ENCODE data around the gene CREB5.

CREB5 gene

DNA sequence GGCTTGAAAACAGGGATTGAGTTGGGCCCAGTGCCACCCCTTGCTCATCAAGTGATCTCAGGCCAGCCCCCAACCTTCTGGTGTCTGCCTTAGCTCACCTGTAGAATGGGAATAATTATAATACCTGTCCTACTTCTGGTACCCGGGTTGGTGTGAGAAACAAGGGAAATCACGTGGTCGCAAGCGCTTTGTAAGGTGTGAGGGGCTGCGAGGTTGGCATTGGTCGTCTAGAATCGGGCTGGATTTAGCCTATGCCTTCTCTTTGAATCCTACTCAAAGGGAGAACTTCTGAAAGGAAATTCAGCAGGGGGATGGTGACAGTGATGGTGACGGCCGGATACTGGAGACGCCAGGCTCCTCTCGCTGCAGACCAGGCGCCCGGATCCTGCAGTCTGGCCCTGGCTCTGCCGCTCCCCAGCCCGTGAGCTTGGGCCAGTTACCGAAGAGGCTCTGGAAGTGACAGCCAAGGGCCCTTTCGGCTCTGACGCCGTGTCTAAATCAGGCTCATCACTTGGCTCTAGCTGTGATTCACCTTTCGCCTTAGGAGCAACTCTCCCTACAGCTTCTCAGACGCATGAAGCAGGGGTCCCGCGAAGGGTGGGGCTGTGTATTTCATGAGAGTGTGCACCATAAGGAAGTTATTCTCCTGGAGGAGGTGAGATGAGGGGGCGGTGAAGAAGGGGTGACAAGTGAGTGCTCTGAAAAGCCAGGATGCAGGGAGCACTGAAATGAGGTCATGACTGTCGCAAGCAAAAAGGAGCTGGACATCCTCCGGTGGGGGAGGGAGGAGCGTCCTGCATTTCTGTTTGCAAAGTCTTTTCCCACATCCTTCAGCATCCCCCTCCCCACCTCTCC lies 4.0 kb upstream of the CREB5 start:
- no peak for DNase-seq

DNA sequence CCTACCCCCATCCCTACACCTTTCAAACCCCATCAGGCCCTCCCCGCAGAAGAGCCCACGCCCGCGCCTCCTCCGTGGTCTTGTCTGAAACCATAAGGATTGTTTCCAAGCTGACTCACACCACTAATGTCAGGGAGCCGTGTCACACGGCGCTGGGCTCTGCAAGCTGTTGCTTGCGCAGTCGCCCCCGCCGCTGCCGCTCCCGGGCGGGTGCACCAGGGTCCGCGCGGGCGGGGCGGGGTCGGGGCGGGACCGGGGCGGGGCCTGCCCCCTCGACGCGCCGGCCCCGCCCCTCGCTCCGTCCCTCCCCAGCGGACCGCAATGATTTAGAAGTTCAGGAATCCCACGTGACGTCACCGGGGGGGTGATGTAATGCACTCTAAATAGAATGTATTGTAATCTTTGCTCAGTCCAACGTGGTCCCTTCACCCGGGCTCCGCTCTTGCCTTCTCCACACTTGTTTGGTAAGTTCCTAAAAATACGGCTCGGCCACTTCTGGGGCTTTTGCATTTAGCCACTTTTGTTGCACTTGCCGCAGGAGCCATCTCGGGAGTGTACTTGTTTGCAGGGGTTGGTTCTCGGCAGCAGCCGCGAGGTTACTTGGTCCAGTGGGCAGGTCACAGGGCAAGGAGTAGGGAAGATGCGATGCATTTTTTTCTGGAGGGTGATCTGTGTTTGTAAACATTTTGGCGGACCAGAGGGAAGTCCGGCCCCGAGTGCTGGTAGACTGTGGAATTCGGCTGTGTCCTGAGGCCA lies 3.2 kb upstream of the CREB5 start:
- peak; percentile 82 for DNase-seq

DNA sequence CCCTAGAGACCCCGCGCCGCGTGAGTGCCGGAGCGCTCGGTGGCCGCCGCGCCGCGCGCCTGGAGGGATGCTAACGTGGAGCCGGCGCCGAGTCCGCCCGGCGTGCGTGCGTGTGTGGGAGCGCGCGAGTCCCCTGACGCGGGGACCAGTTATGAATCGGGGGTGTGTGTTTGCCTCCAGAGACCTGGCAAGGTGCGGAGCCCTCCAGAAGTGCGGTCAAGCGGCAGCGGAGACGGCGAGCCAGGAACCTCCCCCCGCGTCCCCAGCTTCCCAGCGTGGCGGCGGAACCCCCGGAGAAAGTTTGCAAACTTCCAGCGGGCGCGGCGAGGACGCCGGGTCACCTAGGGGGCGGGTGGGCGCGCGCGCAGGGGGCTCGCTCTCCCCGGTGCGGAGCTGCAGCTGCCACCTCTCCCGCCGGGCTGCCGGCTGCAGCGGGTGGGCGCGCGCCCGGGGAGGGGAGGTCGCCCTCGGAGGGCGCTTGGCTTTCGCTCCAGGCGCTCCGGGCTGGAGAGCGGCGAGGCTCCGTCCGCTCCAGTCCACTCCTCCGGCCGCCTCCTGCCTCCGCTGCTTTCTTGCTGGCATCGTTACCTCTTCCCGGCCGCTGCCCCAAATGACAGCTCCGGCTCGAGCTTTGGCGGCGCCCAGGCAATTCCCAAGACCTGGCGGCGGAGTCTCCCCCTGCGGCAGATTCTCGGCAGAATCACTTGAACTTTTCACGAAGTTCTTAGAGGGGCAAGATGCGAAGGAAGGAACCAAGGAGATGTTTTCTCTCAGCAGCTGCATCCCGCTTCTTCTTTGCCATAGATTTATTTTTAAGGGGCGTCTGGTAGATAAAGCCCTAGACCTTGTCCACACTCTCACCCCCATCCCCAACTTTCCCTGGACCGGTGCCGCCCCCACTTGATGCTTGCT lies 2.3 kb upstream of the CREB5 start:
- no peak for DNase-seq

DNA sequence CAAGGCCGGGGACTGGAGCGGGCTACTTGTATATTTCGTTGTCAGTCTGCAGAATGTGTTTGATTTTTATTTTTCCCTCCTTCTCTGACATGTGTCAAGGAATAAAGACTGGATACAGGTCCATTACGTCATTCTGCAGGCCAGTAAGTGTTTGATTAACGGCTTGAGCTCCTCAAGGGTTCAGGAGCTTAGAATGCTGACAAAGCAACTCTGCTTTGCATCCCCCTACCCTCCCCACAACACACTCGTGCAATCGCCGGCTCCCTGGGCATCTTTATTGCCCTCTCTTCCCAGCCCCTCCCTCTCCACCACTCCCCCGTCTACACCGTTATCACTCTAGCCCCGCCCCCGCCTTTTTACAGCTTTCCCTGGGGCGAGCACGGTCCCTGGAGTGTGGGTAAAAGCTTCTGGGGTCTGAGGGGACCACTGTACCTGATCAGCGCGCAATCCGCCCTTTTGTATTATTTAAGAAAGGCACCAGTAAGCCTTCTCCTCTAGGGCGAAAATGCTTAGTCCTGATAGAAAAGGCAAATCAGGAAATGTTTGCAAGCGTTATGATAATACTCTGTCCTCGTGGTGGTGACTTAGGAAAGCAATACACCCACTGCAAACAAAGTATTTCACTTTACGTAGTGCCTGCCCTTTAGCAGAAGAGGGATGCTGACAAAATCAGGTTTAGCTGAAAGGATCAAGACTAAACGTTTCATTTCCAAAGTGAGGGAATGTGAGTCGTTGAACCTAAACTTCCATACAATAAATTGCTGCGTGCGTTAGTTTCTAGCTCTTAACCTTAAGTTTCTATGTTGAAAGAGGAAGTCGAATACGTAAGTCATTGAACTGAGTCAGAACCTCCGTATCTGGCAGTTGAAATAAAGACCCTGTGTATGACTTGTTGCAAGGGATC lies 1.4 kb upstream of the CREB5 start:
- DNase-seq: no peak

DNA sequence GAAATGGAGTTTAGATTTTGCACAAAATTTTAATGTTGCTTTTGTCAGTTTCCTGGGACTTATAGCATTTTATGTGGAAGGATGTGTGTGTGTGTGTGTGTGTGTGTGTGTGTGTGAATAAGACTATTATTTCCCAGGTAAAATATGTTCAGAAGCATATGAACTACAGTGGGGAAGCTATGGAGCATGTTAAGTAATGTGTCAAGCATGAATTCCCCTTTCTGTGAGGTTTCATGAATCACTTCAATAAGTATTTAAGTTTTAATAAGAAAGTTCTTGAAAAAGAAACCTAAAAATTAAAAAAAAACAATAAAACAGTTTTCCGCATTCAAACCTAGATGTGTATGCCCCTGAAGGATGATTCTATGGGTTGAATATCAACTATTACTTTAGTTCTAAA lies 693 bp downstream of the CREB5 start:
- no peak for DNase-seq

DNA sequence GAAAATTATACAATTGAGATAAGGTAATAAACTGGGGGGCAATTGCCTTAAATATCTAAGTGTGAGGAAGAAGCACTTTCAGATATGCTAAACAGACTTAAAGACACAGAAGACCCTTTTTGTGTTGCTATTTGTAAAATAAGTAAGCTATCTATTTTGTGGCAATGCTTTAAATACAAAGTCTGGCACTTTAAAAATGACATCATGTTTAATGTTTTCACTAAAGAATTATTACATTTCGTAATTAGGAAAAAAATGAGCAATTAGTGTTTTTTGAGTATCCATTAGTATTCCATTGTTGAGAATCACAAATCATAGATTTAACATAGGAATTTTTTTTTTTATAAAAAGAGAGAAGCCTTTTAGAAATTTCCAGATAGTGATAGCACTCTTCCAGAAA lies 2.1 kb downstream of the CREB5 start:
- DNase-seq: no peak

DNA sequence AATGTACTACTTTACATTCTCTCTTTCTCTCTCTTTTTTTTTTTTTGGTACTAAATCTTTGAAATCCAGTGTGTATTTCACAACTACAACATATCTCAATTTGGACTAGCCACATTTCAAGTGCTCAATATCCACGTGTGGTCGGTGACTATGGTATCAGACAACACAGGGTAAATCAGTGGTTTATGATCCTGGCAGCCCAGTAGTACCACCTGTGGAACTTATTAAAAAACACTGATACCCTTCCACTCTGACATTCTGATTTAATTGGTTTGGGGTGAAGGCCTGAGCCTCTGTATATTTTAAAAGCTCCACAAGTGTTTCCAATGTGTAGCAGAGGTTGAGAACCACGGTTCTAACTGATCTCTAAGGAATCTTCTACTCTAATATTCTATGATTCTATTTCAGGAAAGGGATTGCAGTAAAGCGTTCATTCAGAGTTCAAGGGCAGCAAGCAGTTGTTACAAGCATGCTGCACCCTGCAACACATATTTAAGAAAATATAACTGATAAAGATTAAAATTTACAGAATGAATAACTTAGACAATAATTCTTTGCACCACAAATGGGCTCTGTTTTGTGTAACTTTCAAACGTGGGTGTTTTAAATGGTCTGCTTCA lies 5.1 kb downstream of the CREB5 start:
- DNase-seq: no peak

DNA sequence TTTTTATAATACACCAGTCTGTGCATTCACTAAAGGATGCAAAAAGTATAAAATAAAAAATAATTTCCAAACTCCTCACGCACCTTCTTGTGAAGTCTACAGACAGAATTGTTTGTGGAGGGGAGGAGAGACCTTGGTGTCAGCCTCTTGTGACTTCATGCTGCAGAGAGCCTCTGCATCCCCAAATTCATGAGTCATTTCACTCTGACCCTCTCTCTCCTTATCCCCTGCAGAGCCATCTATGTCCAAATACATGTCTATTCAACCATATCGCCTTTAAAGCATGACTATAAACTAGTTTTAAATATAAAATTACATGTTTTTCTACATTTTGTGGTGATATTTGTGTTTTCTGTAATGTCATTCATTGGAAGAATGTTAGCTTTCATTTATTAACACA lies 6.0 kb downstream of the CREB5 start:
- DNase-seq: no peak

DNA sequence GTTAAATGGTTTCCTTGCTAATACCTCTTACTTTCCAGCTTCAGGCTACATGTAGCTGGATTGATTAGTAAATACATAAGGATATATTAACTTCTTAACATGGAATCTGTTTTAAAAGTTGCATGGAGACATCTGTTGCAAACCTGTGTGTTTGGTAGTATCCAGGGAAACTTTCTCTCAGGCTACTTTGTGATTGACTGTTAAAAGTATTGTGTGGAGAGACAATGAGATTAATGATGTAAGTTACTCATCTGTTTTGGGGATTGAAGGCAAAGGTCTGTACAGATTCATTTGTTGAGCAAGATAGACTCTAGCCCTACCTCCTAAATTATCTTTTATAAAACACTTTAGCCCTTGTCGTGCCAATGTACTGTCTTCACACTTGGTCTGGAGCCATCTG lies 6.6 kb downstream of the CREB5 start:
- no peak for DNase-seq

DNA sequence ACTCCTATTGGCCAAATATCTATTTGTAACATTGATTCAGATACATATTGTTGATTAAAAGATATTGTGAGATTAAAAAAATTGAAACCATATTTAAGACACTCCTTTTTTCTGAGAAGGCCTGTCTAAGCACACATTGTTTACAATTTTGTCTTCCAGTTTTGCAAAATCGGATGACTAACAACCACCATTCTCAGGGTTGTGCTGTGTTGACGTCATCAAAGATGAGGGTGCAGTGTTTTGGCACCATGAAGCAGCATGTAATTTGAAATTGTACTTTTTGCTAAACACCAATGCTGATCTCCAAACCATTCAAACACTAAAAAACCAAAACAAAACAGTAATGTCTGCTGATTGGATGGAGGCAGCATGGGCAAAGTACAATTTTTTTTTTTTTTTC lies 7.4 kb downstream of the CREB5 start:
- DNase-seq: no peak

DNA sequence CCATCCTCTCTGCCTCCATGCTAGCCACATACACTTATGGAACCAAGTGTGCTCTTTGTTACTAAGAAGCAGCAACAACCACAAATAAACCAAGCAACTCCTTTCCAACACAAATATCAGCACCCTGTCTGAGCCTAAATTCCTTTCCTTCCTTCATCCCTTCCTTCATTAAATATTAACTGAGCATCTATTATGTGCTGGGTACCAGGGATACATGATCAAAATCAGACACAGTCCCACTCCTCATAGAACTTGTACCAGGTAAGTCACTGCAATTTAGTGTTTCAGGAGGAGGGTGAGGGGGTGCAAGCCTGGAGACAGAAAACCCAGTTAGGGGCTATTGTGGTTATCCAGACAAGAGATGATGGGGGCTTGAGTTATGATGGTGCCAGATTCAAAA lies 10.8 kb downstream of the CREB5 start:
- DNase-seq: no peak

DNA sequence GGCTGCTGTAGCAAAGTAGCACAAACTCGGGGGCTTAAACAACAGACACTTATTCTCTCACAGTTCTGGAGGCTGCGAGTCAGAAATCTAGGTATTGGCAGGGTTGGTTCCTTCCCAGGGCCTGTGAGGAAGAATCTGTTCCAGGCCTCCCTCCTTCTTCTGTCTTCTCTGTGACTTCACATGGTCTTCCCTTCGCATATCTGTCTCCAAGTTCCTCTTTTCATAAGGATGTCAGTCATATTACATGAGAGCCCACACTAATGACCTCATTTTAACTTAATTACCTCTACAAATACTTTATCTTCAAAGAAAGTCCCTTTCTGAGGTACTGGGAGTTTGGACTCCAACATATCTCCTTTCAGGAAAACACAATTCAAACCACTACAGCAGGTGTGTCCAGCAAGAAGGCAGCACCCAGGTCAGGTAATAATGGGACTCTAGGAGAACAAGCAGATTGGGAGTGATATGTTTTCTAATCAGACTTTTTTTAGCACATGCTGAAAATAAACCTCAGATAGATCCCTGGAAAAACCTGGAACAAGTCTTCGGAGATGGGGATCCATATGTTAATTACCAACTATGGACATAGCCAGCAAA lies 11.7 kb downstream of the CREB5 start:
- DNase-seq: no peak

DNA sequence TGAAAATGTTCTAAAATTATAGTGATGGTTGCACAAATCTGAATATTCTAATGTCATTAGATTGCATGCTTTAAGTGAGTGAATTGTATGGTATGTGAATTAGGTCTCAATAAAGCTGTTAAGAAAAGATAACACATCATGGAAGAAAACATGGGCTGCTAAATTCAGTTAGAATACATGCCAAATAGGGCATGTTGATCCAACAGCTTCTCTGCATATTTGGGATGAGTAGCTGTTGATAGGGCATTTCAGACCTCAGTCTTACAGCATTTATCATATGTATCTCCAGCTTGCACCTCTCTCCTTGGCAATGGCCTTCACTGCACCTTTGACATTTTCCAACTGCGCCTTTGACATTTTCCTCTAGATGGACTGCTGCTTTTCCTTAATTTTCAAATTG lies 13.2 kb downstream of the CREB5 start:
- DNase-seq: no peak

DNA sequence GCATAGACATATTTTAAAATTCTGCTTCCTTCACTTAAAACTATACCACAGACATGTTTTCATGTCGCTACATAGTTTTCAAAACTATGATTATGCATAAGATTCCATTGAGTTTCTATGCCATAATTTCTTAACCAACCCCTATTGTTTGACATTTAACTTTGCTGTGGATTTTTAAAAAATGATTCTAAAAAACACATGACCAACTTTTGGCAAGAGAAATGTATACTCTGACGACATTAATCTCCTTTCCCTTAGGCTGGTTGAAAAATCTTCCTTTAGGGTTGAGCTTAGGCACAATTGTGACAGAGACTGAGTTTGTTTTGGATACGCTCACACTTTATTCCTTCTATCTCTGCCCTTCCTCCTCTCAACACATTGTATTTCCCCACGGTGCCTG lies 14.9 kb downstream of the CREB5 start:
- no peak for DNase-seq

DNA sequence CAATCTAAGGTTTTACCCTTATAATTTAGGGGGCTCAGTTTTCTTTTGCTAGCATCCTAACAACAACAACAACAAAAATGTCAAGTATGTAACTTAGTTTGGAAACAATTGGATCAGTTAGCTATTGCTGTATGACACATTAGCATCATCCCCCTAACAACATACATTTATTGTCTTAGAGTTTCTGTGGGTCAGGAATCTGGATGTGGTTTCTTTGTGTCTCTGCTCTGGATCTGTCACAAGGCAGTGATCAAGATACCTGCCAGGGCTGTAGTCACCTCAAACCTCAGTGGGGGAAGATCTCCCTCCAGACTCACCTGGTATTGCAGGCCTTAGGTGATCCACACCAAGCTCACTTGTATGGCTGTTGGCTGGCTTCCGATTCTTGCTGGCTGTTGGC lies 18.3 kb downstream of the CREB5 start:
- no peak for DNase-seq

DNA sequence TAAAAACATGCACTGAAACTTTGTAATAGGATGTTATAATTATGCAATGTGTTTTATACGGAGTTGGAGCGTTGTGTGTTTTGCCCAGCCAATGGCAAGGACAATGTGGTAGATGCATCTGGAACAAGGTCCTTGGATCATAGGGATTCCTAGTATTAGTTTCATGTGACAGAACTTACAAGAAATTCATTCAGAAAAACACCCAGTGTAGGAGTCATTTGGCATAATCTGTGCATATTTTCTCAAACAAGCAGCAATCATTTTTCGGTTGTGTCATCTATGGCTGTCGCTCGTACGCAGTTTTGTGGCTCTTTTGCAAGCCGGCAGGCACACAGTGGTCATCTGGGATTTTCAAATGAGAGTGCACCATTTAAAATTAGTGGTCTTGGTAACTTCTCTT lies 19.8 kb downstream of the CREB5 start:
- no peak for DNase-seq

DNA sequence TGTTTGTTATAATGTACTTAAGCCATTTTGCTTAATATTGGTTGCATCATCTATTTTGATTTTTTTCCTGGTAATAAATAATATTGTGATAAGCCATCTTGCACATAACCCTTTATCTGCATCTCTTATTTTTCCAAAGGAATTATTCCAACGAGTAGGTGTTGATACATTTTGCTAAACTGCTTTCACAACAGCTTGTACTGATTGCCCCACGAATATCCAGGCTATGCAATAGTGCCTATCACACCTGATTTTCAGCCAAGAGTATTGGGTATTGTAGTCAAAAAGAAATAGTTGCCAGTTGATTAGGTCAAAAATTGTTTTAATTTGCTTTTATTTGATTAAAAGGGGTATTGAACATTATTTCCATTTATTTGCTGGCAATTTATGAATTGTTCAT lies 20.7 kb downstream of the CREB5 start:
- DNase-seq: no peak

DNA sequence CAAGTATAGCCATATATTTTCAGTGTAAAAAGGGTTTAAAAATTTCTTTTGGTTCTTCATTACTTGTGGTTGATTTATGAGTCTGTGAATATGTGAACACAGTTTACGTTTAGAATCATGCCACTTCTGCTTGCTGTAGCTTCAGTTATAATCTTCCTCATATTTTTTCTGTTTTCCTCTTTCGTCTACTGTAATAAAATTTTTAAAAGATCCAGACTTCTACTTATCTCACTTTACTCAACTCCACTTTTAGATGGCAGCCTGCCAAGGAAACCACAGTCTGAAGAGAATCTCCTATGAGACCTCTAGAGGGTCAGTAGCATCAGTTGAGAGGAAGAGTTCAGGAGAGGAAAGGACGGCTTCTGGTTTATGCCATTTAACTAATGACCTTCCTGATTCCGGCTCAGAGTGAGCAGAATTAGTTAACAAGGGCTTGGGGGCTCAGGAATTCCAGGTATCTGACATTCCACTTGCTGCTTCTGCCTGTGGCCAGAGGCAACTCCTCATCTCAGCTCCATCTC lies 21.4 kb downstream of the CREB5 start:
- no peak for DNase-seq

DNA sequence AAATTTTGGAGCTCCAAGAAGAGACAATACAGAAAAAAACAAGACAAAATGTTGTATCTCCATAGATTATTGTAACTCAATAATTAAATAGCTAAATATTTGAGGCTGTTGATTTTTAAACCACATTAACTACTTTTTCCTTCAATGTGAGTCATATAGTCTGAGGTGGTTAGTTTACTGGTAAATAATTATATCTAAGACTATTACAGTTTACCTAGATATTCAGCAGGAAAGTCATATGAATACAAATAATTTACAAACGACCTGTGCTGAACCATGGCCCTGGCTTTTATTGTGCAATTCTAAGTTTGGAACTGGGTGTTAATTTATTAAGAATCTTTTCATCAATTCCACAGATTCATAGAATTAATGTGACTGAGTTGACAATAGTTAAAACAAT lies 22.2 kb downstream of the CREB5 start:
- DNase-seq: no peak

DNA sequence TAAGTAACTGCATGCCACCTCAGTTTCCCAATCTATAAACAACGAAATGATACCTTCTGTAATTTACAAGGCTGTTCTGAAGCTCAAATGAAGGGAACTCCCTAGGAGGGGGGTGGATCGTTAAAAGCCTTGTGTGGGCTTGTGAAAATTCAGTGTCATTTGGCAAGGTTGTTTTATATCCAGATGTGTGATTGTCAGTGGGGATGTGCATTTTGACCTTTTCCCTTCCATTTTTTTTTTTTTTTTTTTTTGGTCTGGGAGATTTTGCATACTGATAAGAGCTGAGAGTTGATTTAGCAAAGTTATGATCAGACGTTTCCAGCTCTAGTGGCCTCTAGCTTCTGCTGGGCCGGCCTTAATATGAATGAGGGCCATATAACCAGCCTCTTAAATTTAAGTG lies 22.8 kb downstream of the CREB5 start:
- no peak for DNase-seq

DNA sequence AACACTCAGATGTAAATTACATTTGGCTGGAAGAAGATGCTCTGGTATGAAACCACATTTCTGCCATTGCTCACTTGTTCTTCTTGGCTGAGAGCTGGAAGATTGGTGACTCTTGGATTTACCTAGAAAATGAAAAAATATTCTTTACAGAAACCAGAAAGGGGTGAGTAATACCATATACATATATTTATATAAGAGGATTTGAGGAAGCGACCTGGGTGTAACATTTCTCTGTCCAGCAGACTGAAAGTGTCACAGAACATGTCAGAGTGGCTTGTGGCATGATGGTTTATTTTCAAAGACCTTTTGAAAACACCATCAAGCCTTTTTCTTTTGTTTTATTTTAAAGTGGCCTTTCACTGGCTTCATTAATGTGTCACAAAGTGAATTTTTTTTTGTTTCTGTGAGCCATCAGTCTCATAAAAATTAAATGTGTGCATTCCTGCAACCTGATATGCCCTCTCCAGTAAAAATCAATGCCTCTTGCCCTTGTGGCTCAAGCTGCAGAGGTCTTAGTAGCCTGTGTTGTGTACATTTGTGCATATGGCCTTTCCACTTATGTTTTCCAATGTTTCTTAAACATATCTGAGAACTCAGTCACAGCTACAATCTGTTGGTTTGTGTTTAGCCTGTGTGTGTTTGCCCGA lies 23.5 kb downstream of the CREB5 start:
- DNase-seq: no peak
